ENCODE measurements around the gene ARHGAP26.

The ARHGAP26 gene

GRCh38 chr5:143180751-143181150 lies 410.6 kb downstream of the ARHGAP26 start:
- DNase-seq: no peak

- no peak for DNase-seq
Observed at GRCh38 chr5:143181173-143181572, 411.0 kb downstream of the ARHGAP26 start.

GRCh38 chr5:143182106-143182505 lies 411.9 kb downstream of the ARHGAP26 start:
- DNase-seq: no peak

GRCh38 chr5:143182901-143183820 lies 413.0 kb downstream of the ARHGAP26 start:
- DNase-seq: no peak

- DNase-seq: no peak
Observed at GRCh38 chr5:143183989-143184388, 413.8 kb downstream of the ARHGAP26 start.

- no peak for DNase-seq
Observed at GRCh38 chr5:143186623-143187022, 416.4 kb downstream of the ARHGAP26 start.

- no peak for DNase-seq
Observed at GRCh38 chr5:143187495-143187894, 417.3 kb downstream of the ARHGAP26 start.

- DNase-seq: no peak
Observed at GRCh38 chr5:143188083-143188482, 417.9 kb downstream of the ARHGAP26 start.

- no peak for DNase-seq
Observed at GRCh38 chr5:143188692-143189091, 418.5 kb downstream of the ARHGAP26 start.

- no peak for DNase-seq
Observed at GRCh38 chr5:143190260-143190810, 420.2 kb downstream of the ARHGAP26 start.

- no peak for DNase-seq
Observed at GRCh38 chr5:143191720-143192119, 421.5 kb downstream of the ARHGAP26 start.

- no peak for DNase-seq
Observed at GRCh38 chr5:143192191-143192900, 422.2 kb downstream of the ARHGAP26 start.

GRCh38 chr5:143194206-143194605 lies 424.0 kb downstream of the ARHGAP26 start:
- no peak for DNase-seq

- DNase-seq: no peak
Observed at GRCh38 chr5:143194713-143195112, 424.5 kb downstream of the ARHGAP26 start.

GRCh38 chr5:143195491-143195890 lies 425.3 kb downstream of the ARHGAP26 start:
- DNase-seq: no peak

GRCh38 chr5:143196601-143197259 lies 426.6 kb downstream of the ARHGAP26 start:
- no peak for DNase-seq

GRCh38 chr5:143197260-143197656 lies 427.1 kb downstream of the ARHGAP26 start:
- no peak for DNase-seq

- DNase-seq: no peak
Observed at GRCh38 chr5:143198332-143198731, 428.2 kb downstream of the ARHGAP26 start.

- no peak for DNase-seq
Observed at GRCh38 chr5:143199161-143199560, 429.0 kb downstream of the ARHGAP26 start.

- DNase-seq: no peak
Observed at GRCh38 chr5:143199843-143200242, 429.7 kb downstream of the ARHGAP26 start.

- no peak for DNase-seq
Observed at GRCh38 chr5:143200781-143201398, 430.7 kb downstream of the ARHGAP26 start.

- DNase-seq: no peak
Observed at GRCh38 chr5:143201589-143201988, 431.4 kb downstream of the ARHGAP26 start.
